Suprapubic skin (tissue), 4 donors: ENCODE measurements around the gene TMEM30A. TPM values are rescaled to one million over a fixed set of nuclear protein-coding genes. Genes with fewer than 3 reads are reported as not detected.

Source experiments
- DNase-seq, 2 donors: peaks; one replicate each; pipeline ENCODE4 v3.0.0-alpha.2; 2019; ENCODE audit warnings: low spot score in 2 of 2
- H3K27ac ChIP-seq: fragments of 200-600 bp; sonication (generic); one replicate; pipeline ENCODE4 v1.5.1; 2019
- H3K27me3 ChIP-seq: fragments of 200-600 bp; sonication (generic); one replicate; pipeline ENCODE4 v1.5.1; 2019
- H3K36me3 ChIP-seq: fragments of 200-600 bp; sonication (generic); one replicate; pipeline ENCODE4 v1.5.1; 2019
- H3K4me1 ChIP-seq: fragments of 200-600 bp; sonication (generic); one replicate; pipeline ENCODE4 v1.5.1; 2019
- H3K4me3 ChIP-seq: fragments of 200-600 bp; sonication (generic); one replicate; pipeline ENCODE4 v1.5.1; 2019; ENCODE audit warnings: mild to moderate bottlenecking
- H3K9me3 ChIP-seq: fragments of 200-600 bp; sonication (generic); one replicate; pipeline ENCODE4 v1.5.1; 2019
- CTCF ChIP-seq, 2 donors: fragments of 200-600 bp in 1 of 2; fragments of 450-650 bp in 1 of 2; sonication (generic) in 1 of 2; IDR thresholded peaks; one replicate each; pipeline ENCODE4 v1.5.1; 2016 to 2019; ENCODE audit warnings: antibody characterized with exemption in 2 of 2, mild to moderate bottlenecking in 1 of 2, moderate library complexity in 1 of 2
- EP300 ChIP-seq: sonication (generic); formaldehyde crosslinking; IDR thresholded peaks from one replicate; pipeline ENCODE4 v1.6.1; 2017; ENCODE audit warnings: antibody characterized with exemption
- POLR2A ChIP-seq, 2 donors: fragments of 450-650 bp; IDR thresholded peaks; one replicate each; pipeline ENCODE4 v1.6.1; 2017; ENCODE audit warnings: antibody characterized with exemption in 2 of 2, mild to moderate bottlenecking in 2 of 2, moderate library complexity in 2 of 2
- POLR2AphosphoS5 ChIP-seq, 3 donors: sonication (generic); formaldehyde crosslinking; IDR thresholded peaks; one replicate each; pipeline ENCODE4 v1.6.1; 2017; ENCODE audit warnings: antibody characterized with exemption in 3 of 3
- WGBS: methylation state at CpG from one replicate; pipeline ENCODE4 v1.1.5; 2018; 5-methylcytosine and 5-hydroxymethylcytosine counted together
- total RNA-seq, 4 donors: library from RNA; depleted of rRNA; stranded (reverse); fragments of >200 nt; gene quantifications; one replicate each; pipeline ENCODE4 v1.1.0, GENCODE V29; 2016

Gene TMEM30A
- total RNA-seq, 4 donors from 2014 or later: 30.5 to 50.0 (median 38.2) TPM

- 94% methylated on average over 3 of the region's 4 CpGs for WGBS
- DNase-seq: no peak
- Histone ChIP-seq H3K9me3 (no peaks in the 10 kb centered on the region), H3K27ac (no peak overlapping the region), H3K4me1 (peaks cover 6% of the 10 kb centered on the region), H3K36me3 (peaks cover 21% of the 10 kb centered on the region), H3K27me3 (no peaks in the 10 kb centered on the region), H3K4me3 (no peak overlapping the region)
- TF ChIP-seq CTCF (IDR thresholded peaks at IDR 0.05) (no peak), EP300 (no peak), POLR2AphosphoS5 (IDR thresholded peaks at IDR 0.05) (no peak), POLR2A (IDR thresholded peaks at IDR 0.05) (no peak)
Measured at GRCh38 chr6:75233092-75233615, 51.4 kb downstream of the TMEM30A start.

GRCh38 chr6:75230484-75231325 lies 53.9 kb downstream of the TMEM30A start:
- H3K4me3 ChIP-seq: no peak overlapping the region

GRCh38 chr6:75224303-75224926 lies 60.2 kb downstream of the TMEM30A start:
- Histone ChIP-seq H3K27me3 (no peaks in the 10 kb centered on the region), H3K9me3 (no peaks in the 10 kb centered on the region), H3K4me1 (no peaks in the 10 kb centered on the region), H3K27ac (no peak overlapping the region), H3K4me3 (no peak overlapping the region), H3K36me3 (no peaks in the 10 kb centered on the region)
- 74% methylated on average over 6 of the region's 6 CpGs for WGBS
- no peak for TF ChIP-seq POLR2AphosphoS5 (IDR thresholded peaks at IDR 0.05)
- TF ChIP-seq EP300: no peak
- no peak for TF ChIP-seq CTCF (IDR thresholded peaks at IDR 0.05)
- TF ChIP-seq POLR2A (IDR thresholded peaks at IDR 0.05): no peak
- no peak for DNase-seq

More at GRCh38 chr6:75230484-75231325, 53.9 kb downstream of the TMEM30A start:
- H3K36me3 ChIP-seq: no peaks in the 10 kb centered on the region
- DNase-seq: no peak
- peak overlapping the region; percentile 19 for H3K27ac ChIP-seq
- WGBS: 49% methylated on average over 10 of the region's 10 CpGs
- no peaks in the 10 kb centered on the region for H3K27me3 ChIP-seq
- H3K4me1 ChIP-seq: peaks cover 6% of the 10 kb centered on the region
- TF ChIP-seq EP300: no peak
- peak; percentile 37 to 60 for TF ChIP-seq CTCF (IDR thresholded peaks at IDR 0.05)
- no peaks in the 10 kb centered on the region for H3K9me3 ChIP-seq

- no peaks in the 10 kb centered on the region for H3K27me3 ChIP-seq
- no peaks in the 10 kb centered on the region for H3K4me1 ChIP-seq
- H3K9me3 ChIP-seq: no peaks in the 10 kb centered on the region
- H3K36me3 ChIP-seq: no peaks in the 10 kb centered on the region
- no peak overlapping the region for H3K4me3 ChIP-seq
- WGBS: 68% methylated on average over 2 of the region's 2 CpGs
- TF ChIP-seq EP300 (no peak), POLR2AphosphoS5 (IDR thresholded peaks at IDR 0.05) (no peak), POLR2A (IDR thresholded peaks at IDR 0.05) (no peak), CTCF (IDR thresholded peaks at IDR 0.05) (no peak)
- DNase-seq: no peak
- H3K27ac ChIP-seq: no peak overlapping the region
Measured at GRCh38 chr6:75223428-75223827, 61.2 kb downstream of the TMEM30A start.

- no peaks in the 10 kb centered on the region for H3K27me3 ChIP-seq
- H3K4me1 ChIP-seq: peaks cover 1% of the 10 kb centered on the region
- TF ChIP-seq EP300 (no peak), POLR2A (IDR thresholded peaks at IDR 0.05) (no peak)
- H3K9me3 ChIP-seq: no peaks in the 10 kb centered on the region
- no peak for DNase-seq
- no peak overlapping the region for H3K27ac ChIP-seq
- no peaks in the 10 kb centered on the region for H3K36me3 ChIP-seq
- no peak overlapping the region for H3K4me3 ChIP-seq
Measured at GRCh38 chr6:75222261-75222660, 62.3 kb downstream of the TMEM30A start.
